GM21423 (cell line): ENCODE data around the gene ALK.

Experiments
- ATAC-seq: cut with Tn5 transposase; IDR thresholded peaks from one replicate; pipeline ENCODE4 v1.9.1; 2021; ENCODE audit warnings: mild to moderate bottlenecking, moderate library complexity; ENCODE audit not compliant: unreplicated experiment

The ALK gene

GRCh38 chr2:29910465-29910864 lies 10.9 kb downstream of the ALK start:
- no peak for ATAC-seq

DNA sequence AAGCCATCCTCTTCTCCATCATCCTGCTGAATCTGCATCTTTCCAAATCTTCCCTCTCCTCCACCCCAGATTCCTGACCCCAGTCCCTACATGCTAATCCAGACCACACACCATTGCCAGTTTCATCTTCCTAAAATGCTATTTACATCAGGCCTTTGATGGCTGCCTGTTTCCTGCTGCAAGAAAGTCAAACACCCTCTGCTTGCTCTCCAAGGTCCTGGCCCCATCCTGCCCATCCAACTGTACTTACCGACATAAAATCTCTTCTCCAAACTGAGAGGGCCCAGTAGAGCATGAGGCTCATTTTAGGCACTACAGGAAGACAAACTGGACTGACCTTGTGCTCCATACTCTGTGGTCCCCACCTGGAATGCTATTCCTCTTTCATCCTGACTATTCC lies 19.0 kb downstream of the ALK start:
- no peak for ATAC-seq

DNA sequence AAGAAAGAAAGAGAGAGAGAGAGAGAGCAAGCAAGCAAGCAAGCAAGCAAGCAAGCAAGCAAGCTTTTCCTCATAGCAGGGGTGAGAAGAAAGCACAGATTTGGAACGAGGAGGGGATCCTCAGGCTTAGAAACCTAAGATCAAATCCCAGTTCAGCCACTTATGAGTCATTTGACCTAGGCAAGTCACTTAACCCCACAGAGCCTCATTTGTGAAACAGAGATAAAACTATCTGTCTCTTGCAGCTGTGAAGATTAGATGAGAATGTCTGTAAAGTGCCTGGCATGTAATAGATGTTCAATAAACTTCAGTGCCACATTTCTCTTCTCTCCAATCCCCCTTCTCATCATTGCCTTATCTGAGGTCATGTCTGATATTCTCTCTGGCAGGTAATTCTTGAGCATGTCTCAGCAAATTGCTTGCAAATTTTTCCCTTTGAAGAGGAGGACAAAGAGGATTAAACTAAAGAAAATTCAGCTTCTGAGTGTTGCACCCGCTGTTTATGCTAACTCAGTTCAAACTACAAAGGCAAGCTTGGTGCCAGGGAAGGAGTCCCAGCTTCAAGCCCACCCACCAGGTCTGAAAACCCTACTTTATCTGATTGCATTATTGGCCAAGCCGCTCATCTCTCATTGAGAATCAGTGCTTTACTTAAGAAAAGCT lies 20.3 kb downstream of the ALK start:
- no peak for ATAC-seq

GRCh38 chr2:29898999-29899398 lies 22.4 kb downstream of the ALK start:
- ATAC-seq: no peak

- ATAC-seq: no peak
These were observed 26.4 kb downstream of the ALK start for GRCh38 chr2:29894822-29895614.

DNA sequence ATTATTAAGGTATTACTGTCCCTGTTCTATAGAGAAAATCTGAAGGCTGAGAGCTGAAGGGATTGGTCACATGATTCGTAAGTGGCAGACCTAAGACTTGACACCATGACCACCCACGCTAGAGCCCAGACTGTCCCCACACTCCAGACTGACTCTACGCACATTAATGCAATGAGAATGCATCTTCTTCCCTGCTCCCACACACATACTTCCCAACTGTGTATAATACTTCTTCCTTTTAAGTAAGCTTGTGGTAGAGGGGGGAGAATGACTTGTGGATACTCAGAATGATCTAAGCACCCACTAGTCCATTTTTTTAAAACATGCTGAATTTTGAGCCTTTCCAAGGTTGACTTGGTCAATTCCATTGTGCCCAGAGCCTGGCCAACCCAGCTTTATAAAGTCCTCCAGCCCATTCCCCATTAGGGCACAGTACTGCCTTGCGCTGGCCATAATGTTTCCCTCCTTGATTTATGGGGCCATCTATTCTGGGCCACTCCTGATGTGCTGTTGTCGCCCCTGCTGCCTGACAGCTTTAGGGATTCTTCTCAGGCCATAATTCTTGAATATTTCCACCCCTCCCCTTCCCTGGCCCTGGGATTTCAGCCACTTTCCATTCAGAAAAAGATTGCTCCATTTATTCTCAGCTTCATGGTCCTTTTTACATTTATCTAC lies 28.7 kb downstream of the ALK start:
- no peak for ATAC-seq

GRCh38 chr2:29881089-29881730 lies 40.2 kb downstream of the ALK start:
- no peak for ATAC-seq

DNA sequence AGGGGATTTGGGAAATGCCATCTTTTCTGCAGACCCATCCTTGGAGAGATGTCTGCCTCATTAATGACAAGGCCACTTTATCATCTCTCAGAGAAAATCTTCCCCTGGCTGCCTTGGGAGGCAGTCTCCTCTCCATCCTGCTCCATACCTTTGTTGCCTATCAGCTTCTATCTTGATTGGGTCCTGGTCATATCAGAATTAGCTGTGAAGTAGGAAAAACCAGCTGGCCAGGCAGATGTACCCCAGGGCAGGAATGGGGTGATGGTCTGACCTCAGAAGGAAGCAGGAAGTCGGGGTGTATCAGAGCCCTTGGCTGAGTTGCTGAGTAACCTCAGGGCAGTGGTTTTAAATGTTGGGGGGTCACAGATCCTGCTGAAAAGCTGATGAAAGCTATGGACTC lies 41.3 kb downstream of the ALK start:
- ATAC-seq: no peak

GRCh38 chr2:29879456-29879855 lies 41.9 kb downstream of the ALK start:
- ATAC-seq: no peak

GRCh38 chr2:29878898-29879297 lies 42.5 kb downstream of the ALK start:
- no peak for ATAC-seq

DNA sequence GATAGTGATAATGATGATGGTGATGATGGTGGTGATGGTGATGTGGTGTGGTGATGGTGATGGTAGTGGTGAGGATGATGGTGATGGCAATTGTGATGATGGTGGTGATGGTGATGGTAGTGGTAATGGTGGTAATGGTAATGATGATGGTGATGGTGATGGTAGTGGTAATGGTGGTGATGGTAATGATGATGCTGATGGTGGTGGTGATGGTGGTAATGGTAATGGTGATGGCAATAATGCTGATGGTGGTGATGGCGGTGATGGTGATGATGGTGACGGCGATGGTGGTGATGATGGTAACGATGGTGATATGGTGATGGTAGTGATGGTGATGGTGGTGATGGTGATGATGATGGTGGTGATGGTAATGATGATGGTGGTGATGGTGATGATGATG lies 45.0 kb downstream of the ALK start:
- ATAC-seq: no peak

- no peak for ATAC-seq
These were observed 46.6 kb downstream of the ALK start for GRCh38 chr2:29874745-29875144.

DNA sequence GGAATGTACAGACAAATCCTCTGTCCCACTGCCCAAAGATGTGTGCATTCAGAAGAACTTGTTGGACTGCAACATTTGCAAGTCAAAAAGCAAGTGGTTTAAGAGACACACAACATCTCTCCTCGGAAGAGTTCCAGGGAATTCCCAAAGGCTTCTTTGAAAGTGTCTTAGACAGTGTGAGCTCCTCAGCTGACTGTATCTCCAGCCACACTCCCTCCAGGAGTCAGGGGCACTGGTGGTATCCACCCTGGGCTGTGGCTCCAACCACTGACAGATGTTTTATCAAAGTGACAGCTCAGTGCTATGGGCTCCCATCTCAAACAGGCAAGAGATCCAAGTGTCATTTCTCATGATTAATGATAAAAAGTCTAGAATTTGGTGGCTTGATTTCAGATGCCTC lies 48.5 kb downstream of the ALK start:
- no peak for ATAC-seq

- no peak for ATAC-seq
These were observed 49.8 kb downstream of the ALK start for GRCh38 chr2:29871541-29871940.

- no peak for ATAC-seq
These were observed 55.9 kb downstream of the ALK start for GRCh38 chr2:29865512-29865911.

GRCh38 chr2:29864988-29865387 lies 56.4 kb downstream of the ALK start:
- no peak for ATAC-seq

GRCh38 chr2:29855924-29856639 lies 65.3 kb downstream of the ALK start:
- no peak for ATAC-seq

DNA sequence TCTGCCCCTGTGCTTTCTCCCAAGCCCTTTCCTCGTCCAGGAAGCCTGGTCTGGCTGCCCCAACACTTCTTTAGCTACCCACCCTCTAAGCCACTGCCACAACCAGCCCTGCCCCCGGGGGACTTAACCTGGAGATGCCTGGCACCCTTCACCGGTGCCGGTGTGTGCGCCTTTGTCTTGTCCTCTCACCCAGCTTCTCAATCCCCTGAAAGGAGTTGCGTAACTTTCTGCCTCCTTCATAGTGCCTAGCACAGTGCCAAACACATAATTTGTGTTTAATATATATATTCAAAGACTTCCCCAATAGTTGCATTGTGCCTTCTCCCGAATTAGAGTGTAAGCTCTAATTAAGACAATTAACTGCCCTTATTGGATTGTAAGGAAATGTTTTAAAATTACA lies 70.6 kb downstream of the ALK start:
- no peak for ATAC-seq

DNA sequence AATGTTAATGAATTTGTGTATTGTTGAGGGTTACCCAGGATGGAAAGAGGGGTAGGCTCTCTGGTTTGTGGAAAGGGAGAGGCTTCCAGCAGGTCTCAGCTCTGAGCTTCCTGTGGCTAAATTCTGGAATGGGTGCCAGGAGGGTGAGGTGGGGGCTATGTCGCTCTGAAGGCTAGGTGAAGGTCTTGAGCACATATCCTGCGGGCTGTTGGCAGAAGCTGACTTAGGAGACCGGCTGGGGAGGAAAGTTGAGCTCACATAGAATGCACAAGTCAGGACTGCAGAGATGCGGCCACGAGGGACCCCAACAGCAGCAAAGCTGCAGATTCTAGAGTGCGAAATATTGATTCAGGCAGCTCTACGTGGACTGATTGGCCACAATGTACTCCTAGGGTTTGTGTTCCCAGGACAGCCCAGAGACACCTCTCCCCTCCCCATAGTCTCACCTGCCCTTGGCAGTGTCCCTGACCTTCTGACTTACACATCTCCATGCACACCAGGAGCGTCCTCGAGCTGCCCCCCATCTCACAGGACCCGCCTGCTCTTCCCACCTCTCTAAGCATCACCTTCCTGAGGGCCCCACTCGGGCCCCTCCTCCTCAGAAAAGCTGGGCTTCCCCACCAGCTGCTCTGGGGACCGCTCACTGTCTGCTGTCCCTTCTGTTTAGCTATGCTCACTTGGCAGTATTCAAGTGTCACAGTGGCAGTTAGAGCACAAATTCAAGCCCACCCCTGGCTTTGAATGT lies 72.6 kb downstream of the ALK start:
- ATAC-seq: no peak

GRCh38 chr2:29847886-29848285 lies 73.5 kb downstream of the ALK start:
- no peak for ATAC-seq
